ENCODE results near the gene SACM1L.

SACM1L gene

GRCh38 chr3:45688882-45689786 lies at the start of gene SACM1L:
Gene SACM1L (plus strand): TSS chr3:45689396. CDS start chr3:45689466, 70 bp downstream.
- DNase-seq: peak; percentile 95

GRCh38 chr3:45640091-45640507 lies 49.1 kb upstream of the SACM1L start:
- DNase-seq: no peak

- DNase-seq: no peak
Measured at GRCh38 chr3:45640724-45641361, 48.4 kb upstream of the SACM1L start.

GRCh38 chr3:45641756-45642155 lies 47.4 kb upstream of the SACM1L start:
- DNase-seq: no peak

- no peak for DNase-seq
Measured at GRCh38 chr3:45642731-45643152, 46.5 kb upstream of the SACM1L start.

GRCh38 chr3:45644063-45644790 lies 45.0 kb upstream of the SACM1L start:
- DNase-seq: no peak

- DNase-seq: no peak
Measured at GRCh38 chr3:45644791-45645201, 44.4 kb upstream of the SACM1L start.

- DNase-seq: no peak
Measured at GRCh38 chr3:45646051-45646585, 43.1 kb upstream of the SACM1L start.

- no peak for DNase-seq
Measured at GRCh38 chr3:45647148-45647619, 42.0 kb upstream of the SACM1L start.

- no peak for DNase-seq
Measured at GRCh38 chr3:45653205-45653604, 36.0 kb upstream of the SACM1L start.

GRCh38 chr3:45654397-45654944 lies 34.7 kb upstream of the SACM1L start:
- no peak for DNase-seq

- no peak for DNase-seq
Measured at GRCh38 chr3:45655906-45656305, 33.3 kb upstream of the SACM1L start.

GRCh38 chr3:45656575-45657363 lies 32.4 kb upstream of the SACM1L start:
- DNase-seq: peak; percentile 63

GRCh38 chr3:45657853-45658252 lies 31.3 kb upstream of the SACM1L start:
- no peak for DNase-seq

- no peak for DNase-seq
Measured at GRCh38 chr3:45659661-45660566, 29.3 kb upstream of the SACM1L start.

GRCh38 chr3:45660567-45660901 lies 28.7 kb upstream of the SACM1L start:
- DNase-seq: no peak

- no peak for DNase-seq
Measured at GRCh38 chr3:45664578-45664977, 24.6 kb upstream of the SACM1L start.

GRCh38 chr3:45665101-45665572 lies 24.1 kb upstream of the SACM1L start:
- DNase-seq: no peak

- no peak for DNase-seq
Measured at GRCh38 chr3:45666757-45667431, 22.3 kb upstream of the SACM1L start.

GRCh38 chr3:45667569-45667934 lies 21.6 kb upstream of the SACM1L start:
- DNase-seq: no peak
